ENCODE data around the gene NFATC1. TPM values are rescaled to one million over a fixed set of nuclear protein-coding genes. Genes with fewer than 3 reads are reported as not detected.

Gene NFATC1
- total RNA-seq, 1 donor from 2014 or later: 6.1 TPM

GRCh38 chr18:79354350-79354749 lies 41.4 kb upstream of the NFATC1 start:
- Mint-ChIP-seq H3K4me1 (ENCODE audit: unreplicated experiment) (no peaks in the 10 kb centered on the region), H3K27me3 (no peaks in the 10 kb centered on the region), H3K9me3 (no peaks in the 10 kb centered on the region), H3K36me3 (peaks cover 3% of the 10 kb centered on the region), H3K27ac (no peak overlapping the region), H3K4me3 (no peak overlapping the region)
- no peak for TF ChIP-seq CTCF (conservative IDR thresholded peaks at IDR 0.05)
- DNase-seq (ENCODE audit: extremely low spot score, unreplicated experiment): no peak

- no peak for TF ChIP-seq CTCF (conservative IDR thresholded peaks at IDR 0.05)
- no peaks in the 10 kb centered on the region for H3K4me1 Mint-ChIP-seq (ENCODE audit: unreplicated experiment)
- no peak overlapping the region for H3K4me3 Mint-ChIP-seq
- H3K27ac Mint-ChIP-seq: no peak overlapping the region
- H3K27me3 Mint-ChIP-seq: no peaks in the 10 kb centered on the region
- peaks cover 8% of the 10 kb centered on the region for H3K36me3 Mint-ChIP-seq
- H3K9me3 Mint-ChIP-seq: no peaks in the 10 kb centered on the region
- no peak for DNase-seq (ENCODE audit: extremely low spot score, unreplicated experiment)
These were observed 40.0 kb upstream of the NFATC1 start for GRCh38 chr18:79355433-79356335.

- no peak for TF ChIP-seq CTCF (conservative IDR thresholded peaks at IDR 0.05)
- Mint-ChIP-seq H3K27me3 (no peaks in the 10 kb centered on the region), H3K4me1 (ENCODE audit: unreplicated experiment) (no peaks in the 10 kb centered on the region), H3K36me3 (peaks cover 4% of the 10 kb centered on the region), H3K27ac (no peak overlapping the region), H3K4me3 (no peak overlapping the region), H3K9me3 (no peaks in the 10 kb centered on the region)
- no peak for DNase-seq (ENCODE audit: extremely low spot score, unreplicated experiment)
These were observed 39.3 kb upstream of the NFATC1 start for GRCh38 chr18:79356435-79356834.

- H3K36me3 Mint-ChIP-seq: peaks cover 21% of the 10 kb centered on the region
- no peak overlapping the region for H3K27ac Mint-ChIP-seq
- H3K4me3 Mint-ChIP-seq: no peak overlapping the region
- H3K4me1 Mint-ChIP-seq (ENCODE audit: unreplicated experiment): no peaks in the 10 kb centered on the region
- H3K27me3 Mint-ChIP-seq: no peaks in the 10 kb centered on the region
- no peak for TF ChIP-seq CTCF (conservative IDR thresholded peaks at IDR 0.05)
- no peak for DNase-seq (ENCODE audit: extremely low spot score, unreplicated experiment)
- H3K9me3 Mint-ChIP-seq: peaks cover 5% of the 10 kb centered on the region
These were observed 34.8 kb upstream of the NFATC1 start for GRCh38 chr18:79360933-79361332.

- no peak overlapping the region for H3K27ac Mint-ChIP-seq
These were observed 33.8 kb upstream of the NFATC1 start for GRCh38 chr18:79361766-79362522.

More at GRCh38 chr18:79361766-79362522, 33.8 kb upstream of the NFATC1 start:
- H3K27me3 Mint-ChIP-seq: no peaks in the 10 kb centered on the region
- no peak overlapping the region for H3K4me3 Mint-ChIP-seq
- H3K4me1 Mint-ChIP-seq (ENCODE audit: unreplicated experiment): peaks cover 6% of the 10 kb centered on the region
- H3K36me3 Mint-ChIP-seq: peaks cover 21% of the 10 kb centered on the region
- DNase-seq (ENCODE audit: extremely low spot score, unreplicated experiment): no peak
- no peak for TF ChIP-seq CTCF (conservative IDR thresholded peaks at IDR 0.05)
- H3K9me3 Mint-ChIP-seq: peaks cover 5% of the 10 kb centered on the region

Data from type B pancreatic cell (in vitro differentiated cells).